Astrocyte (in vitro differentiated cells and primary cell): ENCODE results near the gene TSC22D3. TPM values are rescaled to one million over a fixed set of nuclear protein-coding genes. Genes with fewer than 3 reads are reported as not detected.

Source experiments
- DNase-seq: peaks from one replicate; pipeline ENCODE4 v3.0.0-alpha.2; 2010; ENCODE audit warnings: low read depth
- FAIRE-seq: peaks from 2 replicates; lab custom pipeline; 2011; peaks lifted over from hg19 to GRCh38; lab: Jason Lieb, UNC
- H2AFZ ChIP-seq: 2 replicates; pipeline ENCODE4 v1.6.0; 2012; ENCODE audit warnings: low read depth, low read length, inconsistent platforms
- H3K27ac ChIP-seq: 2 replicates; pipeline ENCODE4 v1.5.1; 2011; ENCODE audit warnings: low read depth, low read length, inconsistent platforms
- H3K27me3 ChIP-seq: 2 replicates; pipeline ENCODE4 v1.6.0; 2011; ENCODE audit warnings: low read length, inconsistent platforms; ENCODE audit not compliant: insufficient read depth
- H3K36me3 ChIP-seq: 2 replicates; pipeline ENCODE4 v1.5.1; 2011; ENCODE audit warnings: low read length, inconsistent platforms; ENCODE audit not compliant: insufficient read depth
- H3K4me1 ChIP-seq: 2 replicates; pipeline ENCODE4 v1.5.1; 2011; ENCODE audit warnings: low read length, inconsistent platforms; ENCODE audit not compliant: insufficient read depth
- H3K4me2 ChIP-seq: 2 replicates; pipeline ENCODE4 v1.6.0; 2012; ENCODE audit warnings: low read length, inconsistent platforms
- H3K4me3 ChIP-seq: 2 replicates; pipeline ENCODE4 v1.5.1; 2011; ENCODE audit warnings: low read depth, mild to moderate bottlenecking, low read length, inconsistent platforms; ENCODE audit not compliant: insufficient read depth
- H3K79me2 ChIP-seq: 2 replicates; pipeline ENCODE4 v1.6.0; 2012; ENCODE audit warnings: mild to moderate bottlenecking, low read length, inconsistent platforms; ENCODE audit not compliant: insufficient read depth
- H3K9ac ChIP-seq: 2 replicates; pipeline ENCODE4 v1.6.0; 2012; ENCODE audit warnings: mild to moderate bottlenecking, low read length, inconsistent platforms
- H3K9me3 ChIP-seq: 2 replicates; pipeline ENCODE4 v1.5.1; 2012; ENCODE audit warnings: low read depth, mild to moderate bottlenecking, low read length, inconsistent platforms; ENCODE audit not compliant: insufficient read depth
- H4K20me1 ChIP-seq: 2 replicates; pipeline ENCODE4 v1.6.0; 2012; ENCODE audit warnings: low read length, inconsistent platforms; ENCODE audit not compliant: insufficient read depth
- H3K27ac Mint-ChIP-seq: one replicate; pipeline ENCODE4 v1.8.0; 2021; ENCODE audit warnings: mild to moderate bottlenecking, mixed read lengths; ENCODE audit not compliant: unreplicated experiment
- H3K27me3 Mint-ChIP-seq: one replicate; pipeline ENCODE4 v1.8.0; 2021; ENCODE audit warnings: low read depth, mixed read lengths; ENCODE audit not compliant: unreplicated experiment
- H3K36me3 Mint-ChIP-seq: one replicate; pipeline ENCODE4 v1.8.0; 2021; ENCODE audit warnings: low read depth, mixed read lengths; ENCODE audit not compliant: unreplicated experiment
- H3K4me1 Mint-ChIP-seq: one replicate; pipeline ENCODE4 v1.8.0; 2021; ENCODE audit warnings: low read depth, mixed read lengths; ENCODE audit not compliant: unreplicated experiment
- H3K4me3 Mint-ChIP-seq: one replicate; pipeline ENCODE4 v1.8.0; 2021; ENCODE audit warnings: mild to moderate bottlenecking, moderate library complexity, mixed read lengths; ENCODE audit not compliant: unreplicated experiment
- H3K9me3 Mint-ChIP-seq: one replicate; pipeline ENCODE4 v1.8.0; 2021; ENCODE audit warnings: mild to moderate bottlenecking, mixed read lengths; ENCODE audit not compliant: unreplicated experiment
- EZH2 ChIP-seq: IDR thresholded peaks from 2 replicates; pipeline ENCODE4 v1.6.1; 2012; ENCODE audit warnings: mild to moderate bottlenecking, low read length, inconsistent platforms; ENCODE audit not compliant: insufficient read depth
- total RNA-seq: library from RNA; stranded (reverse); gene quantifications from 2 replicates; pipeline ENCODE4 v1.2.1, GENCODE V29; 2021
- TF ChIP-seq, protein P1 (sequence below): IDR thresholded peaks from 2 replicates; pipeline ENCODE4 v1.5.1; 2011; ENCODE audit warnings: low read depth, mild to moderate bottlenecking, inconsistent platforms, low read length, moderate library complexity; ENCODE audit not compliant: insufficient read depth

The TSC22D3 gene
- total RNA-seq, 1 donor from 2014 or later: 30.7 TPM

DNA sequence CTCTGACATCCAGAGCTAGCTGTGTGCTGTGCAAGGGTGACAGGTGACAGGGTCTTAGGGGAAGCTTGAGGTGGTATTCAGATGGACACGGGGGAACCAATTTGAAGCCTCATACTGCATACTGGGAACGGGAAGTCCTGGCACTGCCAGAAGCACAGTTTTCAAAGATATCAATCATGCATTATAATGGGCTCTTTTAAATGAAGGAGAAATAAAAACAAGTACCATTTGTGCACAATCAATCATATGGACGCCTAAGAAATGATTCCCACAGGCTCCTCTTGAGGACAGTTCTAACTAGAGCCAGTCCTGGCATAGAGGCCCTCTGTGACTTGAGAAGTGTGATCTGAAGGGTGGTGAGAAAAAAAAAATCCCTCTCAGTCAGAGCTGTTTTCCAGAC is 50.9 kb downstream of the TSC22D3 start:
- H3K4me1 ChIP-seq: no peaks in the 10 kb centered on the region
- DNase-seq (no peak), FAIRE-seq (no peak)
- H3K36me3 ChIP-seq: no peaks in the 10 kb centered on the region
- no peaks in the 10 kb centered on the region for H3K27me3 ChIP-seq
- H3K9me3 ChIP-seq: no peaks in the 10 kb centered on the region
- H3K4me2 ChIP-seq: no peak overlapping the region
- Mint-ChIP-seq H3K27me3 (peaks cover 3% of the 10 kb centered on the region), H3K27ac (no peak overlapping the region), H3K36me3 (no peaks in the 10 kb centered on the region), H3K9me3 (no peaks in the 10 kb centered on the region), H3K4me1 (peaks cover 14% of the 10 kb centered on the region), H3K4me3 (no peak overlapping the region)
- TF ChIP-seq, protein P1, sequence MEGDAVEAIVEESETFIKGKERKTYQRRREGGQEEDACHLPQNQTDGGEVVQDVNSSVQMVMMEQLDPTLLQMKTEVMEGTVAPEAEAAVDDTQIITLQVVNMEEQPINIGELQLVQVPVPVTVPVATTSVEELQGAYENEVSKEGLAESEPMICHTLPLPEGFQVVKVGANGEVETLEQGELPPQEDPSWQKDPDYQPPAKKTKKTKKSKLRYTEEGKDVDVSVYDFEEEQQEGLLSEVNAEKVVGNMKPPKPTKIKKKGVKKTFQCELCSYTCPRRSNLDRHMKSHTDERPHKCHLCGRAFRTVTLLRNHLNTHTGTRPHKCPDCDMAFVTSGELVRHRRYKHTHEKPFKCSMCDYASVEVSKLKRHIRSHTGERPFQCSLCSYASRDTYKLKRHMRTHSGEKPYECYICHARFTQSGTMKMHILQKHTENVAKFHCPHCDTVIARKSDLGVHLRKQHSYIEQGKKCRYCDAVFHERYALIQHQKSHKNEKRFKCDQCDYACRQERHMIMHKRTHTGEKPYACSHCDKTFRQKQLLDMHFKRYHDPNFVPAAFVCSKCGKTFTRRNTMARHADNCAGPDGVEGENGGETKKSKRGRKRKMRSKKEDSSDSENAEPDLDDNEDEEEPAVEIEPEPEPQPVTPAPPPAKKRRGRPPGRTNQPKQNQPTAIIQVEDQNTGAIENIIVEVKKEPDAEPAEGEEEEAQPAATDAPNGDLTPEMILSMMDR: no peak
- TF ChIP-seq EZH2: no peak
- no peak overlapping the region for H3K27ac ChIP-seq
- no peak overlapping the region for H3K4me3 ChIP-seq
- H4K20me1 ChIP-seq: no peaks in the 10 kb centered on the region
- H3K9ac ChIP-seq: no peak overlapping the region
- no peak overlapping the region for H2AFZ ChIP-seq
- no peaks in the 10 kb centered on the region for H3K79me2 ChIP-seq

DNA sequence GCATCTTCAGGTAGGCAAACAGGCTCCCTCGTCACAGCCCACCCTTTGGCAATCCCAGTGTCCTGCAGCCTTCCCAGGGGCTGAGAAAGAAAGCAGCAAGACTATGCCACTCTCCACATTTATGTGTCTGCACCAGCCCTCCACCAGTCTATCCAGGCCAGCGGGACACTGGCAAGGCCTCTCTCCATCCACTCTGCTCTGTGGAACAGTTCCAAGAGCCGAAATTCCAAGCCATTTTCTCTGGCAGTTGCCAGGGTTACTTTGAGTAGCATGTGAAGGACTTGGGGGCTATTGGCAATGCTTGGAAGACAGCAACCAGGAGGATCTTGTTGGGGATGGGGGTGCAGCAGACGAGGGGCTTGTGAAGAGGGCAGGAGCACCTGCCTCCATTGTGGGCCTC is 52.1 kb downstream of the TSC22D3 start:
- Mint-ChIP-seq H3K27me3 (peaks cover 3% of the 10 kb centered on the region), H3K27ac (no peak overlapping the region), H3K9me3 (no peaks in the 10 kb centered on the region), H3K4me1 (peaks cover 11% of the 10 kb centered on the region), H3K36me3 (no peaks in the 10 kb centered on the region), H3K4me3 (no peak overlapping the region)
- TF ChIP-seq EZH2: no peak
- TF ChIP-seq, protein P1: no peak
- no peak for DNase-seq
- Histone ChIP-seq H3K27ac (no peak overlapping the region), H2AFZ (no peak overlapping the region), H3K9ac (no peak overlapping the region), H3K4me3 (no peak overlapping the region), H3K9me3 (no peaks in the 10 kb centered on the region), H3K4me2 (no peak overlapping the region), H3K79me2 (no peaks in the 10 kb centered on the region), H3K36me3 (no peaks in the 10 kb centered on the region), H4K20me1 (no peaks in the 10 kb centered on the region), H3K27me3 (no peaks in the 10 kb centered on the region), H3K4me1 (no peaks in the 10 kb centered on the region)
- no peak for FAIRE-seq

DNA sequence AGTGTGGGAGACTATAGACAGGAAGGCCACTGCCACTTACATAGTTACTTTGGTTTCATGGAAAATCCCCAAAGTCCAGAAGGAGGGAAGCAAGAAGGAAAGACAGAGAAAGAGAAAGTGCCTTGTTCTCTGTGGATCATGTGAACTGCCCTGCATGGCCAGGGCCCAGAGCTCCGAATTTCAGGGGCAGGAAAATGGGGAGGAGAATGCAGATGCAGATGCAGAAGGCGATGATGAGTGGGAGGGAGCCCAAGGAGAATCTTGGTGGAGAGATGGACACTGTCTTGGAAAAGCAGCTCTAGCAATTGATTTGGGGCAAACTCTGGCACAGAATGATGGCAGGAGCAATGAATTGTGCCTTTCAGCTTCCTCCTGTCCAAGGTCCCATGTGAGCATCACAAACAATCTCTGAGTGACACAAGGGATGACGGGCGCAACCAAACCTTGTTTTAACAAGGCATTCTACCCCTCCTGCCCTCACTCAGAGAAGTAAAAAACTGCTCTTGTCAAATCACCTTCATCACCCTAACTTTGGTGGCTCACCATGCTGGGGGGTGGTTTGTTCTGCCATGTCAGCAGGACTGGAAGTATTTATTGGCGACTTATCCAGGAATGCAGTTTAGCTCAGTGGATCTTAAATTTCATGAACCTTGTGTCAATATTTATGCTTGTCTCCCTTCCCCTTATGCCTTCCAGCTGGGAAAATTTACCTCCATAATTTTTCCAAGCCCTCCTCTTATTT is 53.5 kb downstream of the TSC22D3 start:
- H4K20me1 ChIP-seq: no peaks in the 10 kb centered on the region
- H3K9me3 ChIP-seq: no peaks in the 10 kb centered on the region
- H3K9ac ChIP-seq: no peak overlapping the region
- H3K4me3 Mint-ChIP-seq: no peak overlapping the region
- no peaks in the 10 kb centered on the region for H3K9me3 Mint-ChIP-seq
- no peak overlapping the region for H3K27ac Mint-ChIP-seq
- H3K4me3 ChIP-seq: no peak overlapping the region
- H3K4me2 ChIP-seq: no peak overlapping the region
- DNase-seq (no peak), FAIRE-seq (no peak)
- H3K4me1 ChIP-seq: peaks cover 3% of the 10 kb centered on the region
- no peaks in the 10 kb centered on the region for H3K36me3 ChIP-seq
- peaks cover 18% of the 10 kb centered on the region for H3K4me1 Mint-ChIP-seq
- TF ChIP-seq EZH2: no peak
- TF ChIP-seq, protein P1: no peak
- no peak overlapping the region for H2AFZ ChIP-seq
- H3K79me2 ChIP-seq: no peaks in the 10 kb centered on the region
- H3K27me3 ChIP-seq: no peaks in the 10 kb centered on the region
- H3K27me3 Mint-ChIP-seq: peaks cover 3% of the 10 kb centered on the region
- H3K27ac ChIP-seq: no peak overlapping the region
- H3K36me3 Mint-ChIP-seq: no peaks in the 10 kb centered on the region
